Kidney capillary endothelial cell (primary cell): ENCODE data around the gene BBS9.
"Not testable (repeated sequence)": the region's sequence is repeated elsewhere in the genome, so short reads cannot be mapped to it uniquely, and the experiment has no call there.

Experiments used
- DNase-seq: peaks from one replicate; pipeline ENCODE4 v3.0.0-alpha.2; 2018; ENCODE audit warnings: low spot score

BBS9 gene

DNA sequence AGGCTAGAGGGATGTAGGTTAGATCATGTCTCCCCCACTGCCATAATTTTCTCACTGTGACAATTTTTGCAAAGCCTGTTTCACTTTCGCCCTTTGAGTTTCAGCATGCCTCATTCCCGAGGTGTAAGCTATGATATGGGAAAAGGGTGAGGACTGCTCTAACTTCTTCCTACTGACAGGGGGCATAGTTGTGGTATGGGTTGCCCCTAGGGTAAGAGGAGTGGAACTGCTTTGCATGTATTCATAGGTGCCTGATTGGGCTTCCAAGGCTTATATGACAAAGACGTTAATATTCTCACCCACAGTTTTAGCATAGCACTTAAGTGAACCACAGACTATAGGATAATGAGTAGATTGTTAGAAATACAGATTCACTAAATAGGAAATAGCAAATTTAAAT lies 148.7 kb downstream of the BBS9 start:
- no peak for DNase-seq

DNA sequence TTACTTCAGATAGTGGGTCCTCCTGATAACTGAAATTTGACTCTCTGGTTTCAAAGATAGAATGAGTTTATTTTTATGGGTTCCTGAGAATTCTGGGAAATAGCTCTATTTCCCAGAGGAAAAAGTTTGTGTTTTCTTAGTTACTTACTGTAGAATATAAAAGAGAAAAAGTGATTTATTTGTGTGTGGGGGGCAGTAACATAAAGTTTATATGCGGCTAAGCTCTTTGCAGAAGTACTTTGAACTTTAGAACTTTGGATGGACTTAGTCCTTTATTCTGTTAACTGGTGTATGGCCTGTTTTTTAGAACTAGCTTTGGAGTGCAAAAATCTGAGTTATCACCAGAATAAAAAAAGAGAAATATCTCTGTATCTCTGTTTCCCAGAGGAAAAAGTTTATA lies 157.1 kb downstream of the BBS9 start:
- DNase-seq: no peak

- DNase-seq: no peak
These were observed 158.4 kb downstream of the BBS9 start for GRCh38 chr7:33287738-33288137.

DNA sequence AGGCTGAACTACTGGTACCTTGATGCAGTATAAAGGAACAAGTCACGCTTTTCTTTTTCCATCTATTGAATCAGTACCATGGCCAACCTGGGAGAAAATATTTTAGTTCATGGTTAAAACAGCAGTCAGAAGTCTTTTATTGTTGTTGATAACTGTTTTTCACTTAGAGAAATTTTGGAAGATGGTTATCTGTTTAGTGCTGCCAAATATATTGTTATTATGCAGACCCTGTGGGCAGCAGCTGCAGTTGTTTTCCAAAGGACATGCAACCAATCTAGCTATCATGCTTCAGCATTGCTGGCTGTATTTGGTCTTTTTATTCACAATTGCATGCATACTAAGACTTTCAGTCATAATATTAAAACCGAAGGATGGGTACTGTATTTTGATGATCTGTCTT lies 169.5 kb downstream of the BBS9 start:
- no peak for DNase-seq

DNA sequence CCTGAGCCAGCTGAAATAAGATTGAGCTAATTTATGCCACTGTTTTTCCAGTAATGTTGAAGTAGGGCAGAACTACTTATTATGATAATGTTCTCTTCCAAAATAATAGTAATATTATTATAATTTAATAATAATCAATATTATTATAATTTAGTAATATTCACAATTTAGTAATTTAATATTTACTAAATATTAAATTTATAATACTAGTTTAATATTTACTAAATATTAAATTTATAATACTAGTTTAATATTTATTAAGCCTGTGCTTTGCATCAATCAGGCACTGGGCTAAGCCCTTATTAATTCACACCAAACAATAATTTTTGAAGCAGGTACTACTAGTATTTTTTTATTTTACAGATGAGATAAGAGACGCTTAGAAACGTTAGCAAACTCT lies 170.1 kb downstream of the BBS9 start:
- DNase-seq: no peak

DNA sequence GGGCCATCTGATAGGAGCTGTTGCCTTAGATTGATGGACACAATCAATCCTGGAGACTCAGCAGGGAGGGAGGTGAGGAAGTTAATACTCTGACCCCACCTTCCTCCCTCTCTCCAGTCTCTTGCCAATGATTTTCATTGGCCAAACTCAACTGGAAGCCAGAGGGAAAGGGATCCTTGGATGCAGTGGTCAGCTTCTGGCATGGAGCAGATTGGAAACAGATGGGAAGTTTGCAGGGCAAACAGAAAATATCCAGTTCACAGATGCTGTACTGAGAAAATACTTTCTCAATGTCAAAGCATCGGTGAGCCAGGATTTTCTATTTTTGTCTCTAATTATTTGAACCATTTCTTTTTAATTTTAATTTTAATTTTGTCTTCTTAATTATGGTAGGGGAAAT lies 170.8 kb downstream of the BBS9 start:
- no peak for DNase-seq

GRCh38 chr7:33300742-33301141 lies 171.4 kb downstream of the BBS9 start:
- no peak for DNase-seq

DNA sequence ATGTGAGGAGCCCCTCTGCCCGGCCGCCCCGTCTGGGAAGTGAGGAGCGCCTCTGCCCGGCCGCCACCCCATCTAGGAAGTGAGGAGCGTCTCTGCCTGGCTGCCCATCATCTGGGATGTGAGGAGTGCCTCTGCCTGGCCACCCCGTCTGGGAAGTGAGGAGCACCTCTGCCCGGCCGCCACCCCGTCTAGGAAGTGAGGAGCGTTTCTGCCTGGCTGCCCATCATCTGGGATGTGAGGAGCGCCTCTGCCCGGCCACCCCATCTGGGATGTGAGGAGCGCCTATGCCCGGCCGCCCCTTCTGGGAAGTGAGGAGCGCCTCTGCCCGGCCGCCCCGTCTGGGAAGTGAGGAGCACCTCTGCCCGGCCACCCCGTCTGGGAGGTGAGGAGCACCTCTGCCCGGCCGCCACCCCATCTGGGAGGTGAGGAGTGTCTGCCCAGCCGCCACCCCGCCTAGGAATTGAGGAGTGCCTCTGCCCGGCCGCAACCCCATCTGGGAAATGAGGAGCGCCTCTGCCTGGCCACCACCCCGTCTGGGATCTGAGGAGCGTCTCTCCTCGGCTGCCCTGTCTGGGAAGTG lies 174.7 kb downstream of the BBS9 start:
- DNase-seq: not testable (repeated sequence)

DNA sequence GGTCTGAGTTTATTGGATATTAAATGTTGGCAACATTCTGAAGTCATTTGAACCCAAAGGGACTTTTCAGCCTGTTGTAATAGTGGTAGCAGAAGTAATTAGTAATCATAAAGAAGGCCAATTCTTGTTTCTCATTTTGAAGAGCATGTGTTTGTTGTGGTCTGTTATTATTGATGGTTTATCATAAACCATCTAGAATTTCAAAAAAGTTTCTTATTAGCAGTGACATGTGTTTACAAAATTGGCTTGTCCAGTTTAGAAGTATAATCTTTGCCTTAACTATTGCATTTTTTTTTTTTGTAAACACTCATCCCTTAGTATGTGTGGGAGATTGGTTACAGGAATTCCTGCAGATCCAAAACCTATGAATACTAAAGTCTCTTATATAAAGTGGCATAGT lies 177.8 kb downstream of the BBS9 start:
- no peak for DNase-seq

- no peak for DNase-seq
These were observed 181.2 kb downstream of the BBS9 start for GRCh38 chr7:33310546-33310945.

DNA sequence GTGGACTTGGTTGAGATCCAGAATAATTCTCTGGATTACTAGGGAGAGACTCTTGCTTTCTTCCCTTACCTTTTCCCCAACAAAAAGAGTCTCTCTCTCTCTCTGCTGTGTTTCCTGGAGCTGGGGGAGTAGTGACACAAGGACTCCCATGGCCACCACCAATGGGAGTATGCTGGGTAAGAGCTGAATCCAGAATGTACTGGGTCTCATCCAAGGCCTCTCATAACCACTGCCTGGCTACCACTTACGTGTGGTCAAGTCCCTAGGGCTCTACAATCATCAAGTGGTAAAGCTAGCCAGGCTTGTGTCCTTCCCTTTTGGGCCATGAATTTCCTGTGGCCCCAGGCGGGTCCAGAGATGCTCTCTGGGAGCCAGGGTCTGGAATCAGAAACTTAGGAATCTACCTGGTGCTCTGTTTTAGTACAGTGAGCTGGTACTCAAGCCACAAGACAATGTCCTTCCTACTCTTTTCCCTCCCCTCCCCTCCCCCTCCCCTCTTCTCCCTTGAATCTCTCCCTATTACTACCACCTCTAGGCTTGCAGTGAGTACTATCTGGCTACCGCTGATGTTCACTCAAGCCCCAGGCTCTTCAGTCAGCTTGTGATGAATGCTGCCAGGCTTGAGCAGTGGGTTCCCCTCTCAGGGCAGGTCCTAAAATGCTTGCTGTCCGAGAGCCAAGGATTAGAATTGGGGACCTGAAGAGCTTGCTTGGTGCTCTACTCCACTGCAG lies 196.6 kb downstream of the BBS9 start:
- DNase-seq: no peak

DNA sequence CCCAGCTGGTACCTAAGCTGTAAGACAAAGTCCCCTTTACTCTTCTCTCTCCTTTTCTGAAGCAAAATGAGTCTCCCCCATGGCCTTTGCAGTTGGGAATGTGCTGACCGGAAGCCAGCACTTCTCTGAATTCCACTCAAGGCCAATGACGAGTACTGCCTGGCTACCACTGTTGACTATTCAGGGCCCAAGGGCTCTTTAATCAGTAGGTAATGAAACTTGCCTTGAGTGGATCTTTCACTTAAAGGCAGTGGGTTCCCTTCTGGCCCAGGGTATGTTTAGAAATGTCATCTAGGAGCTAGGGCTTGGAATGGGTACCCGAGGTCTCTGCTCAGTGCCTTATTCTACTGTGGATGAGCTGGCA lies 197.1 kb downstream of the BBS9 start:
- no peak for DNase-seq

DNA sequence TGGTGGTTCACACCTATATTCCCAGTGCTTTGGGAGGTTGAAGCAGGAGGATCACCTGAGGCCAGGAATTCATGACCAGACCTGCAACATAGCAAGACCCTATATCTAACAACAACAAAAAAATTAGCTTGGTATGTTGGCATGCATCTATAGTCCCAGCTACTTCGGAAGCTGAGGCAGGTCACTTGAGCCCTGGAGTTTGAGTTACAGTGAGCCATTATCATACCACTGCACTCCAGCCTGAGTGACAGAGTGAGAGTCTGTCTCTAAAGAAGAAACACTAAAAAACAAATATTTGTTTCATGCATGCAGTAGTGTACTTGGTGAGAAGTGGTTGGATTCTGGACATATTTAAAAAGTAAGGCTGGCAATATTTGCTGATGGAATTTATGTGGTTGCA lies 198.1 kb downstream of the BBS9 start:
- no peak for DNase-seq

- DNase-seq: peak; percentile 4
These were observed 205.0 kb downstream of the BBS9 start for GRCh38 chr7:33334349-33334748.

- no peak for DNase-seq
These were observed 207.5 kb downstream of the BBS9 start for GRCh38 chr7:33336820-33337219.

- DNase-seq: no peak
These were observed 209.9 kb downstream of the BBS9 start for GRCh38 chr7:33339074-33339790.

- DNase-seq: no peak
These were observed 216.7 kb downstream of the BBS9 start for GRCh38 chr7:33346055-33346454.

GRCh38 chr7:33350577-33350976 lies 221.2 kb downstream of the BBS9 start:
- DNase-seq: no peak

GRCh38 chr7:33351709-33352108 lies 222.3 kb downstream of the BBS9 start:
- DNase-seq: no peak

DNA sequence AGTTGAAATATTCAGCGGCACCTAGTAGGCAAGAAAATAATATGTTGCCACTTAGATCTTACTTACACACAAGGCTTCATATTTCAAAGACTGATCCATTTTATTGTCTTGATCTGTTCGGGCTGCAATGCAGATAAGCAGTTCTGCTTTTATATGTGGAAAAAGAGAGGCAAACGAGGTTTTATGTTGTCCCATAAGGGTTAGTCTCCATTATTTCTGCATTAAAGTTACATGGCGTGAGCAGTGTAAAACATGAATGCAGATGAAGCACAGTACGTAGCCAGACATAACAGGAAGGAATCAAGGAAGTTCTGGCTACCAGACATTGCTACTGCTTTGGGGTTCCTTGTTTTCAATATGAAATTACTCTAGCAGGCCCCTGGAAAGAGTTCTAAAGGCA lies 224.8 kb downstream of the BBS9 start:
- no peak for DNase-seq

DNA sequence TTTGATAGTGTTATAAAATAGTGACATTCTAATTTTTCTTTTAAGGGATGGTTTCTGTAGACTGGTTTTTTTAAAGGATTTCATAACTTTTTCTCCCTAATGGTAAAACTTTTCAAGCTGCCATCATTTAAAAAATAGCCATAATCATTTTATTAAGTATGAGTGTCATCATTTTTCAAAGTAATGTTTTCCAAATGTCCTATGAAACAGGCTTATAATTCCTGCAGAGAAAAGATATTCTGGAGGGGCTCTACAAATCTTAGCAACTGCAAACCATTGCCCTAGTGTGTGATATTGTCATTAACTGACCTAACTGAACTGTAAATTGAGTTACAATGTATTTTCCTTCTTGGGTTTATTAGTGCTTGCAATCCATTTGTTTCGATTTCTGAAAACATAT lies 226.0 kb downstream of the BBS9 start:
- DNase-seq: no peak

GRCh38 chr7:33356336-33356735 lies 227.0 kb downstream of the BBS9 start:
- DNase-seq: no peak

DNA sequence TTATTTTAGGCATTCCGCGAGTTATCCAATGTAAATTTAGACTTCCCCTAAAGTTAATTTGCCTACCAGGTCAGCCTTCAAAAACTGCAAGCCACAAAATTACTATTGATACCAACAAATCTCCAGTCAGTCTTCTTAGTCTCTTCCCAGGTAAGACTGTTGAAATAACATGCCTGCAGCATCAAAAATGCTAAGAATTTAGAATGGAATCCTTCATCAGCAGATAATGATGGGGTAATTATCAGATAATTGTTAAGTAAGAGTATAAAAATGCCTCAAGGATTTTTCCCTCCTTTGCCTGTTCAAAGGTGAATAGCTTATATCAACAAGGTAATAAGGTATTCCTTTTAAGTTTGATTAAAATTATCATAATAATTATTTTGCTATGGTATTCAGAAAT lies 228.5 kb downstream of the BBS9 start:
- no peak for DNase-seq

- no peak for DNase-seq
These were observed 240.5 kb downstream of the BBS9 start for GRCh38 chr7:33369888-33370287.
